HCT116 (cell line): ENCODE measurements around the gene NAV1. TPM values are rescaled to one million over a fixed set of nuclear protein-coding genes. Genes with fewer than 3 reads are reported as not detected.

Experiments
- ATAC-seq: fragments of 200-7000 bp; cut with Tn5 transposase; 2 replicates; pipeline ENCODE4 v1.9.1; 2020; ENCODE audit warnings: mild to moderate bottlenecking, moderate library complexity
- BruUV-seq: library from RNA; stranded (reverse); fragments of 400-500 nt; replicated peaks from 2 replicates; lab custom pipeline; 2021; lab: Mats Ljungman, UMichigan
- CTCF ChIA-PET: fragments of 300-600 bp; sonication (Branson Sonifier 250); formaldehyde crosslinking; loops from one replicate; lab custom pipeline; 2021; ENCODE audit warnings: antibody characterized with exemption; lab: Charles Lee
- POLR2A ChIA-PET: fragments of 300-600, 350-600 bp; sonication (Branson Sonifier 250); formaldehyde crosslinking; loops from one replicate; lab custom pipeline; 2021; ENCODE audit warnings: antibody characterized with exemption; lab: Charles Lee
- RAD21 ChIA-PET, 2 experiments: fragments of 300-600 bp; sonication (Branson Sonifier 250); formaldehyde crosslinking; loops; one replicate each; lab custom pipeline; 2023; ENCODE audit warnings: low total read pairs in 2 of 2; ENCODE audit not compliant: uncharacterized antibody in 2 of 2, unreplicated experiment in 2 of 2, low non-redundant PET in 1 of 2; lab: Charles Lee
- DNase-seq: peaks from one replicate; pipeline ENCODE4 v3.0.0-alpha.2; 2010; ENCODE audit warnings: low read depth, low spot score
- H2AFZ ChIP-seq: fragments of 200-600 bp; shearing (Covaris generic), sonication (generic); 2 replicates; pipeline ENCODE4 v1.6.1; 2017; ENCODE audit warnings: low read depth, mixed run types, mixed read lengths, antibody characterized with exemption, low read length; ENCODE audit not compliant: poor library complexity, severe bottlenecking
- H3K27ac ChIP-seq: 2 replicates; pipeline ENCODE4 v1.5.1; 2012; ENCODE audit warnings: low read depth, low read length
- H3K27me3 ChIP-seq: fragments of 200-600 bp; sonication (generic); 2 replicates; pipeline ENCODE4 v1.6.1; 2016; ENCODE audit warnings: mixed run types, low read length, mixed read lengths; ENCODE audit not compliant: insufficient read depth
- H3K36me3 ChIP-seq, 2 experiments: fragments of 200-500 bp in 1 of 2; fragments of 200-600 bp in 1 of 2; sonication (Bioruptor generic) in 1 of 2; sonication (generic) in 1 of 2; 2 replicates each; pipeline versions ENCODE4 v1.5.1 to v1.6.1; 2014 to 2016; ENCODE audit warnings: low read length in 2 of 2, inconsistent platforms in 1 of 2, mixed read lengths in 1 of 2, mixed run types in 1 of 2; ENCODE audit not compliant: insufficient read depth in 2 of 2, control insufficient read depth in 1 of 2
- H3K4me1 ChIP-seq, 2 experiments: fragments of 200-600 bp in 1 of 2; sonication (generic) in 1 of 2; 2 replicates each; pipeline versions ENCODE4 v1.5.1 to v1.6.1; 2012 to 2017; ENCODE audit warnings: low read length in 2 of 2, inconsistent platforms in 1 of 2, mild to moderate bottlenecking in 1 of 2, mixed read lengths in 1 of 2, mixed run types in 1 of 2, moderate library complexity in 1 of 2; ENCODE audit not compliant: insufficient read depth in 2 of 2, control insufficient read depth in 1 of 2
- H3K4me2 ChIP-seq: fragments of 200-600 bp; sonication (generic); 2 replicates; pipeline ENCODE4 v1.6.1; 2017; ENCODE audit warnings: mixed run types, low read length, mixed read lengths
- H3K4me3 ChIP-seq, 2 experiments: fragments of 200-600 bp in 1 of 2; sonication (generic) in 1 of 2; replicated peaks in 1 of 2; 2 replicates each; pipeline ENCODE4 v1.5.1; 2011 to 2016; ENCODE audit warnings: low read length in 2 of 2, control low read depth in 1 of 2, low read depth in 1 of 2, mild to moderate bottlenecking in 1 of 2, mixed read lengths in 1 of 2, mixed run types in 1 of 2
- H3K79me2 ChIP-seq: fragments of 200-600 bp; sonication (generic); 2 replicates; pipeline ENCODE4 v1.6.1; 2017; ENCODE audit warnings: mild to moderate bottlenecking, mixed run types, low read length, moderate library complexity, mixed read lengths; ENCODE audit not compliant: insufficient read depth
- H3K9ac ChIP-seq: fragments of 200-600 bp; sonication (generic); 2 replicates; pipeline ENCODE4 v1.6.1; 2016; ENCODE audit warnings: low read length, mixed read lengths
- H3K9me2 ChIP-seq: fragments of 200-600 bp; sonication (generic), shearing (Covaris generic); 2 replicates; pipeline ENCODE4 v1.6.1; 2017; ENCODE audit warnings: mixed run types, mild to moderate bottlenecking, moderate library complexity; ENCODE audit not compliant: insufficient read depth
- H3K9me3 ChIP-seq, 2 experiments: fragments of 200-500 bp in 1 of 2; fragments of 200-600 bp in 1 of 2; sonication (Bioruptor generic) in 1 of 2; sonication (generic) in 1 of 2; 2 replicates each; pipeline ENCODE4 v1.6.1; 2014 to 2017; ENCODE audit warnings: low read length in 2 of 2, mixed read lengths in 2 of 2, inconsistent platforms in 1 of 2, low read depth in 1 of 2, mild to moderate bottlenecking in 1 of 2, mixed run types in 1 of 2, moderate library complexity in 1 of 2; ENCODE audit not compliant: control insufficient read depth in 1 of 2, insufficient read depth in 1 of 2
- H4K20me1 ChIP-seq: fragments of 200-600 bp; sonication (generic), shearing (Covaris generic); 2 replicates; pipeline ENCODE4 v1.6.1; 2017; ENCODE audit warnings: mixed run types, mild to moderate bottlenecking, moderate library complexity; ENCODE audit not compliant: insufficient read depth
- CTCF ChIP-seq, 3 experiments: fragments of 200-600 bp in 1 of 3; sonication (generic) in 1 of 3; IDR thresholded peaks in 2 of 3; conservative IDR thresholded peaks in 1 of 3; 2 replicates each; pipeline ENCODE4 v1.5.1; 2012 to 2017; ENCODE audit warnings: low read depth in 2 of 3, low read length in 2 of 3, antibody characterized with exemption in 1 of 3, borderline replicate concordance in 1 of 3, control low read depth in 1 of 3, mild to moderate bottlenecking in 1 of 3, mixed read lengths in 1 of 3, mixed run types in 1 of 3, moderate library complexity in 1 of 3; ENCODE audit not compliant: insufficient read depth in 1 of 3
- SRF ChIP-seq: IDR thresholded peaks from 2 replicates; pipeline ENCODE4 v1.6.1; 2012; ENCODE audit warnings: low read depth
- YY1 ChIP-seq: IDR thresholded peaks from 2 replicates; pipeline ENCODE4 v1.6.1; 2011; ENCODE audit warnings: low read length, low read depth, moderate library complexity, mild to moderate bottlenecking; ENCODE audit not compliant: insufficient replicate concordance; ENCODE audit errors: extremely low read depth
- ZBTB33 ChIP-seq: IDR thresholded peaks from 2 replicates; pipeline ENCODE4 v1.6.1; 2011; ENCODE audit warnings: mild to moderate bottlenecking, low read length, moderate library complexity; ENCODE audit not compliant: insufficient replicate concordance; ENCODE audit errors: extremely low read depth
- intact Hi-C: fragments of 100-400 bp; cut with micrococcal nuclease; formaldehyde crosslinking; loops from 2 replicates; pipeline ENCODE4 v1.10.0; 2022
- total RNA-seq: library from RNA; stranded (reverse); gene quantifications from one replicate; pipeline ENCODE4 v1.2.1, GENCODE V29; 2021; ENCODE audit not compliant: unreplicated experiment

The NAV1 gene
- total RNA-seq, 1 experiment from 2014 or later: 22.8 TPM

GRCh38 chr1:201496296-201496690 is 42.6 kb upstream of the NAV1 start:
- H4K20me1 ChIP-seq: no peaks in the 10 kb centered on the region

More at GRCh38 chr1:201496296-201496690, 42.6 kb upstream of the NAV1 start:
- peaks cover 0 to 6% of the 10 kb centered on the region in 2 experiments; a peak in 2 of 4 replicates for H3K36me3 ChIP-seq
- no peak overlapping the region for H3K4me2 ChIP-seq
- no peaks in the 10 kb centered on the region; a peak in 1 of 4 replicates for H3K4me1 ChIP-seq
- H3K4me3 ChIP-seq: no peak overlapping the region
- ChIA-PET POLR2A (interaction anchor here (1.5 kb wide), 1 partner anchor 17 kb away, joined by 3 read pairs; no protein-coding TSS in a partner anchor), RAD21 (no interaction called here), CTCF (interaction anchor here (4.5 kb wide), 1 partner anchor 16 kb away, joined by 23 read pairs; no protein-coding TSS in a partner anchor)
- H3K79me2 ChIP-seq: 0 out of 2 replicates have a peak, but pooled peaks cover 3% of the 10 kb centered on the region
- no peak overlapping the region for H2AFZ ChIP-seq
- intact Hi-C loops: no loop called here
- no TSS peak for BruUV-seq
- no peak for ATAC-seq
- no peak for DNase-seq
- TF ChIP-seq CTCF (IDR thresholded peaks at IDR 0.05 in 2 of 3, conservative IDR thresholded peaks at IDR 0.05 in 1 of 3; ENCODE audit: borderline replicate concordance in 1 of 3, insufficient read depth in 1 of 3, low read depth in 2 of 3, low read length in 2 of 3) (no peak), SRF (no peak), YY1 (no peak), ZBTB33 (no peak)
- H3K9me2 ChIP-seq: no peaks in the 10 kb centered on the region
- no peaks in the 10 kb centered on the region for H3K9me3 ChIP-seq
- no peaks in the 10 kb centered on the region for H3K27me3 ChIP-seq
- H3K27ac ChIP-seq: no peak overlapping the region
- H3K9ac ChIP-seq: no peak overlapping the region
